HepG2 (cell line): ENCODE data around the gene ZSCAN21. TPM values are rescaled to one million over a fixed set of nuclear protein-coding genes. Genes with fewer than 3 reads are reported as not detected.

Experiments
- CEBPG ChIP-seq: IDR thresholded peaks from 2 replicates; pipeline ENCODE4 v1.6.1; 2016
- FIP1L1 ChIP-seq: fragments of 200-400 bp; formaldehyde crosslinking; IDR thresholded peaks from 2 replicates; pipeline ENCODE4 v1.6.1; 2018; ENCODE audit warnings: low read depth, mild to moderate bottlenecking, low read length, moderate library complexity, borderline replicate concordance; ENCODE audit not compliant: insufficient read depth
- FOXA1 ChIP-seq, 2 experiments: fragments of 450-650 bp in 1 of 2; sonication (generic) in 1 of 2; formaldehyde crosslinking in 1 of 2; IDR thresholded peaks; 2 replicates each; pipeline versions ENCODE4 v1.4.0 to v1.6.1; 2016 to 2020; ENCODE audit warnings: missing genetic modification reagents in 1 of 2
- GABPB1 ChIP-seq: IDR thresholded peaks from 2 replicates; pipeline ENCODE4 v1.6.1; 2016; ENCODE audit warnings: mild to moderate bottlenecking, missing genetic modification reagents, moderate library complexity, missing compliant biosample characterization
- GRHL1 ChIP-seq: sonication (generic); formaldehyde crosslinking; conservative IDR thresholded peaks from 2 replicates; pipeline ENCODE4 v1.8.0; 2022; ENCODE audit warnings: missing genetic modification reagents
- IKZF4 ChIP-seq: sonication (generic); formaldehyde crosslinking; IDR thresholded peaks from 2 replicates; pipeline ENCODE4 v1.5.1; 2020; ENCODE audit warnings: borderline replicate concordance, mild to moderate bottlenecking, low read depth, missing genetic modification reagents; ENCODE audit errors: not compliant biosample characterization
- MEIS2 ChIP-seq: sonication (generic); formaldehyde crosslinking; IDR thresholded peaks from 2 replicates; pipeline ENCODE4 v1.9.0; 2021; ENCODE audit warnings: mild to moderate bottlenecking, missing genetic modification reagents
- MZF1 ChIP-seq: sonication (generic); formaldehyde crosslinking; IDR thresholded peaks from 2 replicates; pipeline ENCODE4 v1.8.1; 2023; ENCODE audit warnings: mild to moderate bottlenecking, missing genetic modification reagents, borderline replicate concordance
- PLRG1 ChIP-seq: fragments of 450-650 bp; conservative IDR thresholded peaks from 2 replicates; pipeline ENCODE4 v1.6.1; 2016
- SMYD3 ChIP-seq: sonication (generic); formaldehyde crosslinking; IDR thresholded peaks from 2 replicates; pipeline ENCODE4 v1.8.1; 2023; ENCODE audit warnings: mild to moderate bottlenecking, missing genetic modification reagents
- ZBTB4 ChIP-seq: sonication (generic); formaldehyde crosslinking; IDR thresholded peaks from 2 replicates; pipeline ENCODE4 v1.4.0; 2020; ENCODE audit warnings: missing genetic modification reagents, mild to moderate bottlenecking, borderline replicate concordance
- ZC3H13 ChIP-seq: sonication (generic); formaldehyde crosslinking; IDR thresholded peaks from 2 replicates; pipeline ENCODE4 v1.8.1; 2023; ENCODE audit warnings: mild to moderate bottlenecking, missing genetic modification reagents, moderate library complexity
- ZFP1 ChIP-seq: IDR thresholded peaks from 2 replicates; pipeline ENCODE4 v1.6.1; 2016
- ZNF710 ChIP-seq: sonication (generic); formaldehyde crosslinking; IDR thresholded peaks from 2 replicates; pipeline ENCODE4 v1.5.0; 2020; ENCODE audit warnings: mild to moderate bottlenecking, missing genetic modification reagents, borderline replicate concordance
- polyA plus RNA-seq, 8 experiments: library from polyadenylated mRNA; depleted of rRNA in 3 of 8; stranded (reverse) in 7 of 8; unstranded in 1 of 8; fragments of >200 nt; fragmentation: Illumina TruSeq in 4 of 8; extraction: Trizol in 4 of 8; gene quantifications; 2 replicates each; pipeline versions ENCODE4 v1.2.1 to v1.2.3, GENCODE V29; 2011 to 2016; ENCODE audit warnings: low read depth in 4 of 8, missing spikeins in 1 of 8, mixed read lengths in 1 of 8; ENCODE audit not compliant: insufficient read depth in 1 of 8
- total RNA-seq, 5 experiments: library from RNA; depleted of rRNA; stranded (reverse); fragments of >200 nt; fragmentation: Illumina TruSeq; extraction: Trizol; gene quantifications; 2 replicates each; pipeline ENCODE4 v1.2.3, GENCODE V29; 2016; ENCODE audit warnings: low read depth in 1 of 5
- TF ChIP-seq, protein P1 (sequence below): sonication (generic); formaldehyde crosslinking; IDR thresholded peaks from 2 replicates; pipeline ENCODE4 v1.4.0; 2020; ENCODE audit warnings: missing genetic modification reagents, borderline replicate concordance

Gene ZSCAN21
- total and polyA plus RNA-seq, 2 of the 13 experiments (the other 11 are each of a cell fraction or from before 2014, with no cell fraction given) = 7.0 to 10.0 TPM

- TF ChIP-seq ZFP1 (peak; percentile 90), ZBTB4 (CRISPR knock-in tag) (peak; percentile 90; the same call in 1 of the 2 replicates), ZC3H13 (peak; percentile 71; the same call in 1 of the 2 replicates), MEIS2 (CRISPR knock-in tag) (peak; percentile 83; the same call in 1 of the 2 replicates), GABPB1 (CRISPR knock-in tag) (0 out of 2 replicates have a peak, but pooled peaks have one; percentile 32), CEBPG (CRISPR knock-in tag) (peak; percentile 44), SMYD3 (no peak), GRHL1 (CRISPR knock-in tag) (no peak), IKZF4 (CRISPR knock-in tag) (no peak), MZF1 (CRISPR knock-in tag) (no peak), FOXA1 (IDR thresholded peaks at IDR 0.05) (peak; percentile 97), FOXA1 (CRISPR knock-in tag; IDR thresholded peaks at IDR 0.05) (peak; percentile 99), ZNF710 (CRISPR knock-in tag) (peak; percentile 89), PLRG1 (no peak), FIP1L1 (peak; percentile 82; the same call in 1 of the 2 replicates)
- TF ChIP-seq, protein P1, sequence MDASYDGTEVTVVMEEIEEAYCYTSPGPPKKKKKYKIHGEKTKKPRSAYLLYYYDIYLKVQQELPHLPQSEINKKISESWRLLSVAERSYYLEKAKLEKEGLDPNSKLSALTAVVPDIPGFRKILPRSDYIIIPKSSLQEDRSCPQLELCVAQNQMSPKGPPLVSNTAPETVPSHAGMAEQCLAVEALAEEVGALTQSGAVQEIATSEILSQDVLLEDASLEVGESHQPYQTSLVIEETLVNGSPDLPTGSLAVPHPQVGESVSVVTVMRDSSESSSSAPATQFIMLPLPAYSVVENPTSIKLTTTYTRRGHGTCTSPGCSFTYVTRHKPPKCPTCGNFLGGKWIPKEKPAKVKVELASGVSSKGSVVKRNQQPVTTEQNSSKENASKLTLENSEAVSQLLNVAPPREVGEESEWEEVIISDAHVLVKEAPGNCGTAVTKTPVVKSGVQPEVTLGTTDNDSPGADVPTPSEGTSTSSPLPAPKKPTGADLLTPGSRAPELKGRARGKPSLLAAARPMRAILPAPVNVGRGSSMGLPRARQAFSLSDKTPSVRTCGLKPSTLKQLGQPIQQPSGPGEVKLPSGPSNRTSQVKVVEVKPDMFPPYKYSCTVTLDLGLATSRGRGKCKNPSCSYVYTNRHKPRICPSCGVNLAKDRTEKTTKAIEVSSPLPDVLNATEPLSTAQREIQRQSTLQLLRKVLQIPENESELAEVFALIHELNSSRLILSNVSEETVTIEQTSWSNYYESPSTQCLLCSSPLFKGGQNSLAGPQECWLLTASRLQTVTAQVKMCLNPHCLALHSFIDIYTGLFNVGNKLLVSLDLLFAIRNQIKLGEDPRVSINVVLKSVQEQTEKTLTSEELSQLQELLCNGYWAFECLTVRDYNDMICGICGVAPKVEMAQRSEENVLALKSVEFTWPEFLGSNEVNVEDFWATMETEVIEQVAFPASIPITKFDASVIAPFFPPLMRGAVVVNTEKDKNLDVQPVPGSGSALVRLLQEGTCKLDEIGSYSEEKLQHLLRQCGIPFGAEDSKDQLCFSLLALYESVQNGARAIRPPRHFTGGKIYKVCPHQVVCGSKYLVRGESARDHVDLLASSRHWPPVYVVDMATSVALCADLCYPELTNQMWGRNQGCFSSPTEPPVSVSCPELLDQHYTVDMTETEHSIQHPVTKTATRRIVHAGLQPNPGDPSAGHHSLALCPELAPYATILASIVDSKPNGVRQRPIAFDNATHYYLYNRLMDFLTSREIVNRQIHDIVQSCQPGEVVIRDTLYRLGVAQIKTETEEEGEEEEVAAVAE (CRISPR knock-in tag) = no peak
Observed at GRCh38 chr7:100003711-100004661, 45.6 kb upstream of the ZSCAN21 start (continued).
